ENCODE measurements around the gene CZIB.

Gene CZIB

GRCh38 chr1:53176452-53177208 is 43.8 kb downstream of the CZIB start:
- H3K36me3 Mint-ChIP-seq (ENCODE audit: insufficient read depth): peaks cover 2% of the 10 kb centered on the region
- ATAC-seq (replicated peaks; ENCODE audit: extremely low read depth, poor library complexity, severe bottlenecking) (no peak), DNase-seq (ENCODE audit: low spot score in 2 of 2) (no peak)
- H3K4me1 Mint-ChIP-seq: peaks cover 7% of the 10 kb centered on the region
- H3K4me3 Mint-ChIP-seq: no peak overlapping the region
- H3K27me3 Mint-ChIP-seq: peaks cover 24% of the 10 kb centered on the region
- no peaks in the 10 kb centered on the region for H3K9me3 Mint-ChIP-seq
- H3K27ac Mint-ChIP-seq (ENCODE audit: low read depth): no peak overlapping the region

- ATAC-seq (replicated peaks; ENCODE audit: extremely low read depth, poor library complexity, severe bottlenecking) (no peak), DNase-seq (ENCODE audit: low spot score in 2 of 2) (no peak)
- H3K36me3 Mint-ChIP-seq (ENCODE audit: insufficient read depth): peaks cover 2% of the 10 kb centered on the region
- peaks cover 7% of the 10 kb centered on the region for H3K4me1 Mint-ChIP-seq
- H3K9me3 Mint-ChIP-seq: no peaks in the 10 kb centered on the region
- H3K4me3 Mint-ChIP-seq: no peak overlapping the region
- H3K27ac Mint-ChIP-seq (ENCODE audit: low read depth): no peak overlapping the region
- H3K27me3 Mint-ChIP-seq: peaks cover 24% of the 10 kb centered on the region
These were observed 45.2 kb downstream of the CZIB start for GRCh38 chr1:53174971-53175913.

- H3K36me3 Mint-ChIP-seq (ENCODE audit: insufficient read depth): peaks cover 2% of the 10 kb centered on the region
- ATAC-seq (replicated peaks; ENCODE audit: extremely low read depth, poor library complexity, severe bottlenecking) (peak; percentile 83), DNase-seq (ENCODE audit: low spot score in 2 of 2) (no peak)
- peaks cover 7% of the 10 kb centered on the region for H3K4me1 Mint-ChIP-seq
- H3K4me3 Mint-ChIP-seq: no peak overlapping the region
- H3K27ac Mint-ChIP-seq (ENCODE audit: low read depth): peak overlapping the region; percentile 68
- H3K27me3 Mint-ChIP-seq: peaks cover 23% of the 10 kb centered on the region
- H3K9me3 Mint-ChIP-seq: no peaks in the 10 kb centered on the region
These were observed 47.9 kb downstream of the CZIB start for GRCh38 chr1:53172426-53173128.

GRCh38 chr1:53166912-53167311 is 53.5 kb downstream of the CZIB start:
- Mint-ChIP-seq H3K4me1 (no peaks in the 10 kb centered on the region), H3K9me3 (no peaks in the 10 kb centered on the region), H3K36me3 (ENCODE audit: insufficient read depth) (no peaks in the 10 kb centered on the region), H3K4me3 (no peak overlapping the region), H3K27ac (ENCODE audit: low read depth) (no peak overlapping the region), H3K27me3 (peaks cover 33% of the 10 kb centered on the region)
- DNase-seq (ENCODE audit: low spot score in 2 of 2) (no peak), ATAC-seq (replicated peaks; ENCODE audit: extremely low read depth, poor library complexity, severe bottlenecking) (no peak)

GRCh38 chr1:53166366-53166765 is 54.1 kb downstream of the CZIB start:
- Mint-ChIP-seq H3K27ac (ENCODE audit: low read depth) (peak overlapping the region; percentile 13), H3K4me1 (no peaks in the 10 kb centered on the region), H3K4me3 (no peak overlapping the region), H3K36me3 (ENCODE audit: insufficient read depth) (no peaks in the 10 kb centered on the region), H3K9me3 (no peaks in the 10 kb centered on the region), H3K27me3 (peaks cover 33% of the 10 kb centered on the region)
- DNase-seq (ENCODE audit: low spot score in 2 of 2): no peak
- no peak for ATAC-seq (replicated peaks; ENCODE audit: extremely low read depth, poor library complexity, severe bottlenecking)

- peaks cover 33% of the 10 kb centered on the region for H3K27me3 Mint-ChIP-seq
These were observed 54.9 kb downstream of the CZIB start for GRCh38 chr1:53165408-53165961.

More at GRCh38 chr1:53165408-53165961, 54.9 kb downstream of the CZIB start:
- no peak overlapping the region for H3K4me3 Mint-ChIP-seq
- no peaks in the 10 kb centered on the region for H3K9me3 Mint-ChIP-seq
- no peak for DNase-seq (ENCODE audit: low spot score in 2 of 2)
- H3K36me3 Mint-ChIP-seq (ENCODE audit: insufficient read depth): no peaks in the 10 kb centered on the region
- ATAC-seq (replicated peaks; ENCODE audit: extremely low read depth, poor library complexity, severe bottlenecking): no peak
- no peaks in the 10 kb centered on the region for H3K4me1 Mint-ChIP-seq
- no peak overlapping the region for H3K27ac Mint-ChIP-seq (ENCODE audit: low read depth)

Measured in central memory CD8-positive, alpha-beta T cell (primary cell).